ENCODE results near the gene FBLIM1.

Gene FBLIM1

GRCh38 chr1:15731735-15732685 lies 26.6 kb upstream of the FBLIM1 start:
- no peak for DNase-seq

- DNase-seq = no peak
Observed at GRCh38 chr1:15732686-15733081, 25.9 kb upstream of the FBLIM1 start.

- no peak for DNase-seq
Observed at GRCh38 chr1:15733218-15733725, 25.3 kb upstream of the FBLIM1 start.

GRCh38 chr1:15733726-15734226 lies 24.8 kb upstream of the FBLIM1 start:
- no peak for DNase-seq

- no peak for DNase-seq
Observed at GRCh38 chr1:15734296-15734695, 24.3 kb upstream of the FBLIM1 start.

GRCh38 chr1:15734901-15735300 lies 23.7 kb upstream of the FBLIM1 start:
- no peak for DNase-seq

- no peak for DNase-seq
Observed at GRCh38 chr1:15735304-15736037, 23.1 kb upstream of the FBLIM1 start.

GRCh38 chr1:15736038-15736891 lies 22.3 kb upstream of the FBLIM1 start, which contains the start of gene SLC25A34:
TSS of gene SLC25A34 (plus strand) at chr1:15736258. CDS start at chr1:15736486, 228 bp downstream.
- no peak for DNase-seq

GRCh38 chr1:15736892-15737261 lies 21.7 kb upstream of the FBLIM1 start:
- DNase-seq = no peak

- no peak for DNase-seq
Observed at GRCh38 chr1:15737324-15738319, 21.0 kb upstream of the FBLIM1 start.

- DNase-seq = no peak
Observed at GRCh38 chr1:15738416-15739113, 20.0 kb upstream of the FBLIM1 start.

GRCh38 chr1:15739259-15739658 lies 19.3 kb upstream of the FBLIM1 start:
- no peak for DNase-seq

- no peak for DNase-seq
Observed at GRCh38 chr1:15739745-15740144, 18.9 kb upstream of the FBLIM1 start.

- peak; percentile 64 for DNase-seq
Observed at GRCh38 chr1:15740924-15741850, 17.4 kb upstream of the FBLIM1 start.

- DNase-seq = no peak
Observed at GRCh38 chr1:15742339-15742801, 16.2 kb upstream of the FBLIM1 start, which contains the start of gene TMEM82. TSS of gene TMEM82 (plus strand) at chr1:15742499. CDS start at chr1:15742560, 61 bp downstream.

GRCh38 chr1:15744122-15744679 lies 14.4 kb upstream of the FBLIM1 start:
- DNase-seq = no peak

GRCh38 chr1:15747378-15747777 lies 11.2 kb upstream of the FBLIM1 start:
- no peak for DNase-seq

GRCh38 chr1:15748264-15748663 lies 10.3 kb upstream of the FBLIM1 start:
- DNase-seq = no peak
